RCC 7860 (cell line): ENCODE results near the gene STX10.

Source experiments
- DNase-seq: peaks from one replicate; pipeline ENCODE4 v3.0.0-alpha.2; 2015; ENCODE audit warnings: low spot score
- FAIRE-seq: peaks from 2 replicates; lab custom pipeline; 2012; peaks lifted over from hg19 to GRCh38; lab: Jason Lieb, UNC

Gene STX10

GRCh38 chr19:13146763-13147563, 3.2 kb downstream of the STX10 start:
- FAIRE-seq, result no peak
- DNase-seq, result no peak

- DNase-seq (no peak), FAIRE-seq (no peak)
Measured at GRCh38 chr19:13139633-13140311, 10.4 kb downstream of the STX10 start.

GRCh38 chr19:13138916-13139198, 11.3 kb downstream of the STX10 start:
- no peak for FAIRE-seq
- DNase-seq, result no peak

GRCh38 chr19:13138171-13138915, 11.8 kb downstream of the STX10 start:
- DNase-seq (no peak), FAIRE-seq (no peak)

DNA sequence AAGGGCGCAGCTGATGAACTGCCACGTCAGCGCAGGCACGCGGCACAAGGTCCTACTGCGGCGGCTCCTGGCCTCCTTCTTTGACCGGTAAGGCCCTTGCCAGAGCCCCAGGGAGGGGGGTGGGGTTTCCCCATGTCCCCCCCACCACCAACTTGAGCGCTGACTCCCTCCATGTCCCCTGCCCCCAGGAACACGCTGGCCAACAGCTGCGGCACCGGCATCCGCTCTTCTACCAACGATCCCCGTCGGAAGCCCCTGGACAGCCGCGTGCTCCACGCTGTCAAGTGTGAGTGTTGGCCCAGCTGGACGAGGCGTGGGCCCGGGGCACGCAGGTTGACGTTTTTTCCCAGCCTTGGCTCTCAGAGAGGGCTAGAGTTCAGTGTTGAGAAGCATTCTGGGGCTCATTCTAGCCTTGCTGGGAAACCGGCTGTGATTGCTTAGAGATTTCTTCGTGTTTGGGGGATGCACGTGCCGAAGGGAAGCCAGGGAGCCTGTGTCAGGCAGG, 12.8 kb downstream of the STX10 start:
- FAIRE-seq (no peak), DNase-seq (no peak)

DNA sequence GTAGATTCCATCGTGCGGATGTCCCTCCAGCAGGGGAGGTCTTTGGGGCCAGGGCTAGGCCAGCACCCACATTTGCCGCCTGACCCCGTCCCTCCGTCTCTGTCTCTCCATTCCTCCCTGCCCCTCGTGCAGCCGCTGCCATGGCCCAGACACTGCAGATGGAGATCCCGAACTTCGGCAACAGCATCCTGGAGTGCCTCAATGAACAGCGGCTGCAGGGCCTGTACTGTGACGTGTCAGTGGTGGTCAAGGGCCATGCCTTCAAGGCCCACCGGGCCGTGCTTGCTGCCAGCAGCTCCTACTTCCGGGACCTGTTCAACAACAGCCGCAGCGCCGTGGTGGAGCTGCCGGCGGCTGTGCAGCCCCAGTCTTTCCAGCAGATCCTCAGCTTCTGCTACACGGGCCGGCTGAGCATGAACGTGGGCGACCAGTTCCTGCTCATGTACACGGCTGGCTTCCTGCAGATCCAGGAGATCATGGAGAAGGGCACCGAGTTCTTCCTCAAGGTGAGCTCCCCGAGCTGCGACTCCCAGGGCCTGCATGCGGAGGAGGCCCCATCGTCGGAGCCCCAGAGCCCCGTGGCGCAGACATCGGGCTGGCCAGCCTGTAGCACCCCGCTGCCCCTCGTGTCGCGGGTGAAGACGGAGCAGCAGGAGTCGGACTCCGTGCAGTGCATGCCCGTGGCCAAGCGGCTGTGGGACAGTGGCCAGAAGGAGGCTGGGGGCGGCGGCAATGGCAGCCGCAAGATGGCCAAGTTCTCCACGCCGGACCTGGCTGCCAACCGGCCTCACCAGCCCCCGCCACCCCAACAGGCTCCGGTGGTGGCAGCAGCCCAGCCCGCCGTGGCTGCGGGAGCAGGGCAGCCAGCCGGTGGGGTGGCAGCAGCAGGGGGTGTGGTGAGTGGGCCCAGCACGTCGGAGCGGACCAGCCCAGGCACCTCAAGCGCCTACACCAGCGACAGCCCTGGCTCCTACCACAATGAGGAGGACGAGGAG, 14.8 kb downstream of the STX10 start:
- FAIRE-seq, result no peak
- DNase-seq, result no peak

DNA sequence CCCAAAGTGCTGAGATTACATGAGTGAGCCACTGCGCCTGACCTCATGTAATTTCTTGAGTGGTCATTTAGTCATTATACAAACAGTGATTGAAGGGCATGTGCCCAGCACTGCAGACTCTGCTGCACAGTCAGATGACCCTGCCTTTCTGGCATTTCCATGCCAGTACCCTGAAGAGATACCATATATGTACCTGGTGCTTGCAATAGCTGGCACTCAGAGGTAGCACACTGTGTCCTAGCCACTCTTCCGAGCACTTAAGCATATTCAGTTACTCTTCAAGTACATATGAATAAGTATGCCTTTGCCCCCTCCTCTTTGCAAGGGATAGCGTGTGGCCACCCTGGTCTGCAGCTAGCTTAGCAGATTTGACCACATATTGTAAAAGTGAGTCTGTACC, 15.5 kb downstream of the STX10 start:
- FAIRE-seq, result no peak
- DNase-seq, result no peak

- no peak for FAIRE-seq
Measured at GRCh38 chr19:13133241-13133870, 16.8 kb downstream of the STX10 start.

GRCh38 chr19:13132471-13133180, 17.5 kb downstream of the STX10 start:
- DNase-seq (peak; percentile 27), FAIRE-seq (no peak)

More at GRCh38 chr19:13133241-13133870, 16.8 kb downstream of the STX10 start:
- no peak for DNase-seq

DNA sequence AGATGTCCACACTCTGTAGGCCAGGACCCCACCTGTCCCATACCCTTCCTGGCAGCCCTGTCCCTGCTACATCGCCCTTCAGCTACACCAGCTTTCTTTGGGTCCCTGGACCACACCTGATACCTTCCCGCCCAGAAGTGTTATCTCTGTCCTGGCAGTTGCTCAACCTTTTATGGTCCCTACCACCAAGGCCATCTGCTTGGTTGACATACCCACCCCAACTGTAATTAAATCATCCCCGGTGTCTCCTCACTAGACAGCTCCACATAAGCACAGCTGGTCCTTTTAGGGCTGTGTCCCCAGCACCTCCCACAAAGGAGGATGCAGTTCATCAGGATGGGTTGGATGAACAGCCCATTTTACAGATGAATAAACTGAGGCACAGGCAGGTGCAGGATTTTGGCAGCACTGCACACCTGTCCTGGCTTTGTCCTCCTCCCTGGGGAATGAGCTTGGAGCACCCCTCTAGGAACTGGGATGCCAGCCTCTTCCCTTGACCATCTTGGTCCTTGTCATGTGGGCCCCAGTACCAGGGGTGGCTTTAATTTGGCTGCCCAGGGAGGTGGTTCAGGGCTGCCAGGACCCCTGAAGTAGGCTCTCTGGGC, 19.2 kb downstream of the STX10 start:
- FAIRE-seq (no peak), DNase-seq (no peak)

GRCh38 chr19:13129384-13129783, 20.8 kb downstream of the STX10 start:
- no peak for FAIRE-seq
- DNase-seq, result no peak

DNA sequence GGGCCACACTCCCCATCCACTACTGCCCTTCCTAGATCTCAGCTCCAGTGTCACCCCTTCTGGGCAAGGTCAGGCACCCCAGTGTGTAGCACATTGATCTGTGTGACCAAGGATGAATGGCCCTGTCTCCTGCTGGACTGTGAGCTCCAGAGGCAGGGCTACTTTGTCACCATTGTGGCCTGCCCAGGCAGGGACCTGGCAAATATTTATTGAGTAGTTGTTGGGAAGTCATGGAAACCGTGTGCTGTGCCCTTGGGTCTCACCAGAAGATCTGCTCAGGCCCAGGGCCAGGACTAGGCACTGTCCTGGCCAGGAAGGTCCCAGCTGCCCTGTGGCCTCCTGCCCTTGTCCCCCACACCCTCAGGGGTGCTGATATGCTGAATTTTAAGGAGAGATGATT, 21.6 kb downstream of the STX10 start:
- FAIRE-seq, result no peak
- DNase-seq, result no peak

- FAIRE-seq (no peak), DNase-seq (no peak)
Measured at GRCh38 chr19:13127811-13128575, 22.2 kb downstream of the STX10 start.

DNA sequence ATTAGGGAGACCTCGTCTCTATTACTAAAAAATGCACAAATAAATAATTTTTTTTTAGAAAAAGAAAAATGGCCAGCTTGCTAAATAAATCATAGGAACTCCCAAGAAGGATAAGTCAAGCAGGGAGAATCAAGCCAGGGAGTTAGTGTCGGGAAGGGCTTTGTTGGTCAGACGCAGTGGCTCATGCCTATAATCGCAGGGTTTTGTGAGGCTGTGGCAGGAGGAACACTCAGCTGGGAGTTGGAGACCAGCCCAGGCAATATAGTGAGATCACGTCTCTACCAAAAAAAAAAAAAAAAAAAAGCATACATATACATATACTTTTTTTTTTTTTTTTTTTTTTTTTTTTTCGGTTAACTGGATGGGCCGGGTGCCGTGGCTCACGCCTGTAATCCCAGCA, 23.1 kb downstream of the STX10 start:
- no peak for FAIRE-seq

GRCh38 chr19:13122980-13123957, 26.9 kb downstream of the STX10 start:
- no peak for DNase-seq
- no peak for FAIRE-seq

More for the DNA sequence above, 23.1 kb downstream of the STX10 start:
- no peak for DNase-seq

DNA sequence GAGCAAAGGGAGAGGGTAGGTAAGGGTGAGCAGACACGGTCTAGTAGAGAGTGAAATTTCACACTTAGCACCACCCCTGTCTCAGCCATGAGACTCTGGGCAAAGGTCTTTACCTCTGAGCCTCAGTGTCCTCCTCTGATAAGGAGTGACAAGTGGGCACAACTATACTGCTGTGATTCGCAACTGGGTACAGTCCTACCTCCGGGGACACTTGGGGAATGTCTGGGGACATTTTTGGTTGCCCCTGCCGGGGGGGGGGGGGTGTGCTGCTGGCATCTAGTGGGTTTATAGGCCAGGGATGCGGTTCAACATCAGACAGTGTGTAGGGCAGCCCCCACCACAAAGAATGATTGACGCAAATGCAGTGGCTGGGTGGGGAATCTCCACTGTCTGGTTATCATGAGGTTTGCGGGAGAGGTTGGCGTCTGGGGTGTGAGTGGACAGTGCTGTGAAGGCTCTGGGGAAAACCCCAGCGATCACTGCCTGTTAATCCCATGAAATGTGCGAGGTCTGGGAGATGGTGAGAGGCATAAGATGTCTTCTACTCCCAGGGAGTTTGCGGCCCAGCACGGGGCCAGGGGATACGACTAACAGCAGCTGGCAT, 27.8 kb downstream of the STX10 start:
- FAIRE-seq, result no peak
- peak; percentile 59 for DNase-seq
